Neural cell (in vitro differentiated cells): ENCODE data around the gene GALNT15.

Experiments
- CTCF ChIP-seq: fragments of 450-650 bp; IDR thresholded peaks from 2 replicates; pipeline ENCODE4 v1.5.1; 2014; ENCODE audit warnings: antibody characterized with exemption, mild to moderate bottlenecking, moderate library complexity; ENCODE audit not compliant: poor library complexity, severe bottlenecking
- EZH2 ChIP-seq: fragments of 200-600, 300-800 bp; shearing (Covaris generic), sonication (generic); IDR thresholded peaks from 2 replicates; pipeline ENCODE4 v1.6.1; 2014; ENCODE audit warnings: antibody characterized with exemption, low read length, borderline replicate concordance, mild to moderate bottlenecking; ENCODE audit not compliant: insufficient read depth, poor library complexity, severe bottlenecking
- REST ChIP-seq: IDR thresholded peaks from 2 replicates; pipeline ENCODE4 v1.6.1; 2012; ENCODE audit warnings: borderline replicate concordance
- TAF1 ChIP-seq: IDR thresholded peaks from 2 replicates; pipeline ENCODE4 v1.6.1; 2012; ENCODE audit warnings: low read depth

GRCh38 chr3:16132928-16133327, 41.6 kb upstream of the GALNT15 start:
- TF ChIP-seq EZH2 (no peak), CTCF (no peak), TAF1 (no peak), REST (no peak)
